Panc1 (cell line): ENCODE data around the gene SYNDIG1L. TPM values are rescaled to one million over a fixed set of nuclear protein-coding genes. Genes with fewer than 3 reads are reported as not detected.

Experiments used
- ATAC-seq: fragments of 200-7000 bp; cut with Tn5 transposase; 2 replicates; pipeline ENCODE4 v1.9.1; 2020; ENCODE audit warnings: mild to moderate bottlenecking, moderate library complexity
- BruUV-seq: library from RNA; stranded (reverse); fragments of 400-500 nt; replicated peaks from 2 replicates; lab custom pipeline; 2021; lab: Mats Ljungman, UMichigan
- CTCF ChIA-PET: fragments of 300-600 bp; sonication (Branson Sonifier 250); formaldehyde crosslinking; loops from one replicate; lab custom pipeline; 2022; ENCODE audit warnings: antibody characterized with exemption; lab: Charles Lee
- POLR2A ChIA-PET: fragments of 300-600 bp; sonication (Branson Sonifier 250); formaldehyde crosslinking; loops from one replicate; lab custom pipeline; 2022; ENCODE audit warnings: antibody characterized with exemption; lab: Charles Lee
- DNase-seq: peaks from one replicate; pipeline ENCODE4 v3.0.0-alpha.2; 2010; ENCODE audit warnings: low read depth, low spot score
- H3K27ac ChIP-seq: 2 replicates; pipeline ENCODE4 v1.5.1; 2011; ENCODE audit warnings: mild to moderate bottlenecking, low read length, inconsistent platforms
- H3K27me3 ChIP-seq: fragments of 200-500 bp; sonication (Bioruptor generic); 2 replicates; pipeline ENCODE4 v1.6.0; 2014; ENCODE audit warnings: low read length, inconsistent platforms; ENCODE audit not compliant: control insufficient read depth, insufficient read depth
- H3K36me3 ChIP-seq: fragments of 200-500 bp; sonication (Bioruptor generic); 2 replicates; pipeline ENCODE4 v1.5.1; 2014; ENCODE audit warnings: inconsistent platforms, mild to moderate bottlenecking, low read length, moderate library complexity; ENCODE audit not compliant: control insufficient read depth, insufficient read depth
- H3K4me1 ChIP-seq: 2 replicates; pipeline ENCODE4 v1.5.1; 2011; ENCODE audit warnings: inconsistent platforms, mild to moderate bottlenecking, low read length, moderate library complexity; ENCODE audit not compliant: control insufficient read depth, insufficient read depth
- H3K4me3 ChIP-seq, 2 experiments: 2 replicates each; pipeline ENCODE4 v1.5.1; 2011 to 2012; ENCODE audit warnings: low read depth in 2 of 2, low read length in 2 of 2, mild to moderate bottlenecking in 2 of 2, inconsistent platforms in 1 of 2, moderate library complexity in 1 of 2
- H3K9me3 ChIP-seq: fragments of 200-500 bp; sonication (Bioruptor generic); 2 replicates; pipeline ENCODE4 v1.5.1; 2014; ENCODE audit warnings: low read depth, mild to moderate bottlenecking, inconsistent platforms, low read length, moderate library complexity; ENCODE audit not compliant: control insufficient read depth, insufficient read depth
- POLR2AphosphoS5 ChIP-seq: IDR thresholded peaks from 2 replicates; pipeline ENCODE4 v1.6.1; 2012; ENCODE audit warnings: mild to moderate bottlenecking, low read depth, low read length, moderate library complexity
- SIN3A ChIP-seq: IDR thresholded peaks from 2 replicates; pipeline ENCODE4 v1.6.1; 2012; ENCODE audit warnings: low read depth, mild to moderate bottlenecking, low read length, moderate library complexity, borderline replicate concordance; ENCODE audit not compliant: insufficient read depth
- TCF7L2 ChIP-seq: IDR thresholded peaks from 2 replicates; pipeline ENCODE4 v1.6.1; 2011; ENCODE audit warnings: mild to moderate bottlenecking, low read depth, low read length, inconsistent platforms
- in situ Hi-C: cut with HindIII; loops from 2 replicates; pipeline ENCODE4 v1.10.0; 2016; ENCODE audit warnings: low sequenced_read_pairs, low pct_unique_long_range_greater_than_20kb
- intact Hi-C: fragments of 100-400 bp; cut with micrococcal nuclease; formaldehyde crosslinking; loops from one replicate; pipeline ENCODE4 v1.10.0; 2022; ENCODE audit not compliant: unreplicated experiment
- total RNA-seq: library from RNA; stranded (reverse); gene quantifications from one replicate; pipeline ENCODE4 v1.2.1, GENCODE V29; 2021; ENCODE audit not compliant: unreplicated experiment
- TF ChIP-seq, protein P1 (sequence below): fragments of 450-650 bp; IDR thresholded peaks from 2 replicates; pipeline ENCODE4 v1.5.1; 2017; ENCODE audit warnings: mild to moderate bottlenecking
- TF ChIP-seq, protein P2 (sequence below), 2 experiments: IDR thresholded peaks; 2 replicates each; pipeline ENCODE4 v1.6.1; 2011 to 2012; ENCODE audit warnings: low read depth in 2 of 2, control low read depth in 1 of 2, low read length in 1 of 2, mild to moderate bottlenecking in 1 of 2, moderate library complexity in 1 of 2; ENCODE audit not compliant: insufficient read depth in 1 of 2

SYNDIG1L gene
- total RNA-seq, 1 experiment from 2014 or later = not detected

DNA sequence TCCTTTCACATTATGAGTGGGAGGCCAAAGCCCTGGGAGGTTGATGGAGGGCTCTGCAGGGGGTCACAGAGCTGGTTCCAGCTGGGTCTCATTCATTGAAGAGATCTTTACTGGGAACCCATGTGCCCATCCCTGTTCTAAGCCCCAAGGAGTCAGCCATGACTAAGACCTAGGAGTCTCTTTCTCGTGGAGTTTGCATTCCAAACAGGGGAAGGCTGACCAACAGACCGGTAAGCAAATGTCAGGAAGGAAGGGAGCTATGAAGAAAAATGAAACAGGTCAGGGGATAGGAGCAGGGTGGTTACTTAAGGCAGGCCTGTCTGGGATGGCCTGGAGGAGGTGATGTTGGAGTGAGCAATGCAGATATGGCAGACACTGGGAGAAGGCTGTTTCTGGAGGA, 31.5 kb downstream of the SYNDIG1L start:
- Histone ChIP-seq H3K4me3 (no peak overlapping the region), H3K4me1 (no peaks in the 10 kb centered on the region), H3K36me3 (no peaks in the 10 kb centered on the region), H3K27me3 (no peaks in the 10 kb centered on the region), H3K9me3 (no peaks in the 10 kb centered on the region), H3K27ac (no peak overlapping the region)
- in situ Hi-C loops (no loop called here), intact Hi-C loops (no loop called here)
- CTCF ChIA-PET = no interaction called here
- TF ChIP-seq POLR2AphosphoS5 (no peak), SIN3A (no peak), TCF7L2 (no peak)
- TF ChIP-seq, protein P1, sequence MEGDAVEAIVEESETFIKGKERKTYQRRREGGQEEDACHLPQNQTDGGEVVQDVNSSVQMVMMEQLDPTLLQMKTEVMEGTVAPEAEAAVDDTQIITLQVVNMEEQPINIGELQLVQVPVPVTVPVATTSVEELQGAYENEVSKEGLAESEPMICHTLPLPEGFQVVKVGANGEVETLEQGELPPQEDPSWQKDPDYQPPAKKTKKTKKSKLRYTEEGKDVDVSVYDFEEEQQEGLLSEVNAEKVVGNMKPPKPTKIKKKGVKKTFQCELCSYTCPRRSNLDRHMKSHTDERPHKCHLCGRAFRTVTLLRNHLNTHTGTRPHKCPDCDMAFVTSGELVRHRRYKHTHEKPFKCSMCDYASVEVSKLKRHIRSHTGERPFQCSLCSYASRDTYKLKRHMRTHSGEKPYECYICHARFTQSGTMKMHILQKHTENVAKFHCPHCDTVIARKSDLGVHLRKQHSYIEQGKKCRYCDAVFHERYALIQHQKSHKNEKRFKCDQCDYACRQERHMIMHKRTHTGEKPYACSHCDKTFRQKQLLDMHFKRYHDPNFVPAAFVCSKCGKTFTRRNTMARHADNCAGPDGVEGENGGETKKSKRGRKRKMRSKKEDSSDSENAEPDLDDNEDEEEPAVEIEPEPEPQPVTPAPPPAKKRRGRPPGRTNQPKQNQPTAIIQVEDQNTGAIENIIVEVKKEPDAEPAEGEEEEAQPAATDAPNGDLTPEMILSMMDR = no peak
- TF ChIP-seq, protein P2, sequence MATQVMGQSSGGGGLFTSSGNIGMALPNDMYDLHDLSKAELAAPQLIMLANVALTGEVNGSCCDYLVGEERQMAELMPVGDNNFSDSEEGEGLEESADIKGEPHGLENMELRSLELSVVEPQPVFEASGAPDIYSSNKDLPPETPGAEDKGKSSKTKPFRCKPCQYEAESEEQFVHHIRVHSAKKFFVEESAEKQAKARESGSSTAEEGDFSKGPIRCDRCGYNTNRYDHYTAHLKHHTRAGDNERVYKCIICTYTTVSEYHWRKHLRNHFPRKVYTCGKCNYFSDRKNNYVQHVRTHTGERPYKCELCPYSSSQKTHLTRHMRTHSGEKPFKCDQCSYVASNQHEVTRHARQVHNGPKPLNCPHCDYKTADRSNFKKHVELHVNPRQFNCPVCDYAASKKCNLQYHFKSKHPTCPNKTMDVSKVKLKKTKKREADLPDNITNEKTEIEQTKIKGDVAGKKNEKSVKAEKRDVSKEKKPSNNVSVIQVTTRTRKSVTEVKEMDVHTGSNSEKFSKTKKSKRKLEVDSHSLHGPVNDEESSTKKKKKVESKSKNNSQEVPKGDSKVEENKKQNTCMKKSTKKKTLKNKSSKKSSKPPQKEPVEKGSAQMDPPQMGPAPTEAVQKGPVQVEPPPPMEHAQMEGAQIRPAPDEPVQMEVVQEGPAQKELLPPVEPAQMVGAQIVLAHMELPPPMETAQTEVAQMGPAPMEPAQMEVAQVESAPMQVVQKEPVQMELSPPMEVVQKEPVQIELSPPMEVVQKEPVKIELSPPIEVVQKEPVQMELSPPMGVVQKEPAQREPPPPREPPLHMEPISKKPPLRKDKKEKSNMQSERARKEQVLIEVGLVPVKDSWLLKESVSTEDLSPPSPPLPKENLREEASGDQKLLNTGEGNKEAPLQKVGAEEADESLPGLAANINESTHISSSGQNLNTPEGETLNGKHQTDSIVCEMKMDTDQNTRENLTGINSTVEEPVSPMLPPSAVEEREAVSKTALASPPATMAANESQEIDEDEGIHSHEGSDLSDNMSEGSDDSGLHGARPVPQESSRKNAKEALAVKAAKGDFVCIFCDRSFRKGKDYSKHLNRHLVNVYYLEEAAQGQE (IDR thresholded peaks at IDR 0.05; ENCODE audit: insufficient read depth in 1 of 2, low read depth in 2 of 2, low read length in 1 of 2) = no peak
- ATAC-seq (no peak), DNase-seq (no peak)
- BruUV-seq = no TSS peak
- POLR2A ChIA-PET = no interaction called here

DNA sequence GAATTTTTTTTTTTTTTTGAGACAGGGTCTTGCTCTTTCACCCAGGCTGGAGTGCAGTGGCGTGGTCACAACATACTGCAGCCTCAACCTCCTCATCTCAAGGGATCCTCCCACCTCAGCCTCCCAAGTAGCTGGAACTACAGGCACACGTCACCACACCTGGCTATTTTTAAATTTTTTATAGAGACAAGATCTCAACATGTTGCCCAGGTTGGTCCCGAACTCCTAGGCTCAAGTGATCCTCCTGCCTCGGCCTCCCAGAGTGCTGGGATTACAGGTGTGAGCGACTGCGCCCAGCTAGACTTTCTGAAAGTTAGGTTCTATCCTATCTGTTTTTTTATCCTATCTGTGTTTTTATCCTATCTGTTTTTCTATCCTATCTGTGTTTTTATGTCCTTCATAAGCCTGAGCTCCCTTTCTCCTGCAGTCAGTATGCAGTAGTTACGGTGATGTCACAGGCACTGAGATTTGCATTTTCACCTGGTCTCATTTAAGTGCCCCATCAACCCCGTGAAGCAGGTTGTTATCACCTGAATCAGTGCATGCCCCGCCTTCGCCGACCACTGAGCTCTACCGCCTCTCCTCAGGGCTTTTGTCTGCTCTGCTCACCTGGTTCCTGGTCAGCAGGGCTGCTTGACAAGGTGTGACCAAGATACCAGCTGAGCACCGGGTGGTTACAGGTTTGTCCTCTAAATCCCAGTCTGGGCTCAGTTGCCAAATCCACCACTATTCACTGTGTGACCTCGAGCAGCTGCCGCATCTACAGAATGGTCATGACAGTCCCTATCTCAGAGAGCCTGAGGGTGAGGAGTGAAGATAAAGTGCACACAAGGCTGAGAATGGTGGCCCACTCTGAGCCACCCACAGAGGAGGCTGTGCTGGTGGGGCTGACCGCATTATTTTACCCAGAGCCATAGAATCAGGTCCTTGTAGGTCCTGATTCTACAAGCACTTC, 33.1 kb downstream of the SYNDIG1L start:
- in situ Hi-C loops = no loop called here
- CTCF ChIA-PET = interaction anchor here (0.7 kb wide), 1 partner anchor 59 kb away, joined by 4 read pairs; no protein-coding TSS in a partner anchor
- BruUV-seq = no TSS peak

More for the DNA sequence above, 33.1 kb downstream of the SYNDIG1L start:
- H3K9me3 ChIP-seq = no peaks in the 10 kb centered on the region
- POLR2A ChIA-PET = no interaction called here
- no peaks in the 10 kb centered on the region for H3K4me1 ChIP-seq
- intact Hi-C loops = no loop called here
- H3K27me3 ChIP-seq = no peaks in the 10 kb centered on the region
- H3K4me3 ChIP-seq = no peak overlapping the region
- ATAC-seq (no peak), DNase-seq (no peak)
- no peak overlapping the region for H3K27ac ChIP-seq
- TF ChIP-seq POLR2AphosphoS5 (no peak), SIN3A (no peak), TCF7L2 (no peak)
- TF ChIP-seq, protein P2 (IDR thresholded peaks at IDR 0.05; ENCODE audit: insufficient read depth in 1 of 2, low read depth in 2 of 2, low read length in 1 of 2) = no peak
- TF ChIP-seq, protein P1 = no peak
- no peaks in the 10 kb centered on the region for H3K36me3 ChIP-seq
